Cerebellar cortex (tissue), 1 donor: ENCODE results near the gene FRG2C.
A peak's percentile ranks its signal among the peaks of the same experiment; 100 is the strongest.
"Not testable (repeated sequence)": the region's sequence is repeated elsewhere in the genome, so short reads cannot be mapped to it uniquely, and the experiment has no call there.

ENCODE experiments used
- DNase-seq: peaks from one replicate; pipeline ENCODE4 v3.0.0-alpha.2; 2015; ENCODE audit warnings: low spot score

Gene FRG2C

DNA sequence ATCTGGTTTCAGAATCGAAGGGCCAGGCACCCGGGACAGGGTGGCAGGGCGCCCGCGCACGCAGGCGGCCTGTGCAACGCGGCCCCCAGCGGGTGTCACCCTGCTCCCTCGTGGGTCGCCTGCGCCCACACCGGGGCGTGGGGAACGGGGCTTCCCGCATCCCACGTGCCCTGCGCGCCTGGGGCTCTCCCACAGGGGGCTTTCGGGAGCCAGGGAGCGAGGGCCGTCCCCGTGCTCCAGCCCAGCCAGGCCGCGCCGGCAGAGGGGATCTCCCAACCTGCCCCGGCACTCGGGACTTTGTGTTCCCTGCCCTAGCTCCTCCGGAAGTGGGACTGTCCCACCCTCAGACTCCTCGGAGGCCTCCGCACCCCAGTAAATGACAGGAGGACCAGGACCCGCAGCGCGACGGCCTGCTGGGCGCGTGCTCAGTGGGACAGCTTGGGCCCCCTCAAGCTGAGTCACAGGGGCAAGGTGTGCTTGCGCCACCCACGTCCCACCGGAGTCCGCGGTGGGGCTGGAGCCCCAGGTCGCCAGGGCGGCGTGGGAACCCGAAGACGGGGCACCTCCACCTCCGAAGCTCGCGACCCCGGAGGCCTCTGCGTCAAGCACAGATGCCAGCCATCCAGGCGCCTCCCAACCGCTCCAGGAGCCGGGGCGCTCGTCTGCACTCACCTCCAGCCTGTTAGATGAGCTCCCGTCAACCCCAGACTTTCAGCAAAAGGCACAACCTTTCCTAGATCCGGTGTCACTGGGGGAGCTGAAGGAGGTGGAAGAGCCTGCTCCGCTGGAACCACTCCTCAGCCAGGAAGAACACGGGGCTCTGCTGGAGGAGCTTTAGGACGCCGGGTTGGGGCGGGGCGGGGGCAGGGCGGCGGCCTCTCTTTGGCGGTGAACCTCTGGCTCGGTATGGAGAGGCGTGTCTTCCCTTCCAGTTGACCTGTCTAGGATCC, 5.5 kb downstream of the FRG2C start:
- not testable (repeated sequence) for DNase-seq

DNA sequence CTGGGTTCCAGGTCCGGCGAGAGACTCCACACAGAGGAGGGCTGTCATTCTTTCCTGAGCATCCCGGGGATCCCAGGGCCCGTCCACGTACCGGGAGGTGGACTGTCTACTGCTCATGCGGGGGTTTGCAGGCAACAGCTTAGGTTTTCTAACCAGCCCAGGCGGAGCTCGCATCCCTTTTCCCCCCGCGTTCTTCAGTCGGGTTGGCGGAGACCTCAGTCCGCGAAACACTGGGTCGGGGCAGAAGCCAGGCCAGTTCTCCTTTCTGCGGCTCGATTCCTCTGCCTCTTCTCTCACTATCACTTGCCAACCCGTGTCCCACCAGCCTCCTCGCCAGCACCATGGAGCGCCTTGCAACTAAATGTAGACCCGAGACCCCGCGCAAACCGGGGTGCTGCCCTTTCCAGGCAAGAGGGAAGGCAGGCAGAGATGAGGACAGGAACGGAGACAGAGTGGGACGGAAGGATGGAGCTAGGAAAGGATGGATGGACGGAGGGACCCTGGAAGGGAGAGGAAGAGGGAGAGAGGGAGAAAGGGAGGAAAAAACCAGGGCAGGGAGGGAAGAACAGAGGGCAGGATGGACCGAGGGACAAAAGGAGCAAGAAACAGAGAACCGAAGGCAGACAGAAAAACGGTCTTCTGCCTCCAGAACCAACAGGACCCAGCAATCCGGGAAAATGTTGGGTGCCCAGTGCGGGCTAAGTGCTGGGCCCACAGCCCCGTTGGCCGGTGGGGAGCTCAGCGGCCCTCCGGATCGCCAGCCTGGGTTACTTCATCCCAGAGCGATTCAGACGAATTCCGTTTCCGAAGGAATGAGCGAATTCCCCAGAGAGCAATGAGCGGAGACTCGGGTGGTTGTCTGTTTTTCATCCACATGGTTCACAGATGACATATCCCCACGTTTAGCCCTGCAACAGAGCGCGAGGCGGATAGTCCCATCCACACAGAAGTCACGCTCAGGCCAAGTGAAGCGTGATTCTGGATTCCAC, 6.5 kb downstream of the FRG2C start:
- peak; percentile 58 for DNase-seq

DNA sequence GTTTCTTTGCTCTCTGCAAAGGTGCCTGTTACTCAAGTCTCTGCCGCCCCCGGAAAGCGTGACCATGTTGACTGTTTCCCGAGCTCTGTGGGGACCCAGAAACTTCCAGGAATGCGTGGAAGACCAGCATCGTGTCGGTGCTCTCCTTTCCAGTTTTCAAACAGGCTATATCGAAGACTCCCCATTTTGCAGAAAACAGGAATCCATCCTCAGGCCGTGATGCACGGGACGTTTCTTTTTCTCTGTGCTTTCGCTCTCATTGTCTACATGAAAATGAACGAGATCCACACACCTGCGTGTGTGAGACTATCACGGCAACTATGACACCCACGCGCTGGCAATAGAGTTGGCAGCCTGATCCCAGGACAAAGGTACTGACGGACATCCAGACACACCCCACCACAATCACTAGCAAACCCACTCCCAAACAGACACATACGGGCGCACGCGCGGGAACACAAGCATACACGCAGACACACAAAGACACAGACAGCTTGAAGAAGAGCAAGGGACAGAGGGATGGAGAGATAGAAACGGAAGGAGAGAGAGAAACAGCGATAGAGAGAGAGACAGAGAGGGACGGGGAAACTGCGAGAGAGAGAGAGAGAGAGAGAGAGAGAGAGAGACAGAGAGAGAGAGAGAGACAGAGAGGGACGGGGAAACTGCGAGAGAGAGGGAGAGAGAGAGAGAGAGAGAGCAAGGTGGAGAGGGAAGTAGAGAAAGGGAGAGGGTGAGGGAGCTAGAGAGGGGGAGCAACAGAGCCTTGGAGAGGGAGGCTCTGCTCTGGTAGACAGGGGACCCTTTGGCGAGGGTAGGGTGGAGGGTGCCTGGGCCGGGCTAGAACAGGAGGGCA, 7.4 kb downstream of the FRG2C start:
- not testable (repeated sequence) for DNase-seq

DNA sequence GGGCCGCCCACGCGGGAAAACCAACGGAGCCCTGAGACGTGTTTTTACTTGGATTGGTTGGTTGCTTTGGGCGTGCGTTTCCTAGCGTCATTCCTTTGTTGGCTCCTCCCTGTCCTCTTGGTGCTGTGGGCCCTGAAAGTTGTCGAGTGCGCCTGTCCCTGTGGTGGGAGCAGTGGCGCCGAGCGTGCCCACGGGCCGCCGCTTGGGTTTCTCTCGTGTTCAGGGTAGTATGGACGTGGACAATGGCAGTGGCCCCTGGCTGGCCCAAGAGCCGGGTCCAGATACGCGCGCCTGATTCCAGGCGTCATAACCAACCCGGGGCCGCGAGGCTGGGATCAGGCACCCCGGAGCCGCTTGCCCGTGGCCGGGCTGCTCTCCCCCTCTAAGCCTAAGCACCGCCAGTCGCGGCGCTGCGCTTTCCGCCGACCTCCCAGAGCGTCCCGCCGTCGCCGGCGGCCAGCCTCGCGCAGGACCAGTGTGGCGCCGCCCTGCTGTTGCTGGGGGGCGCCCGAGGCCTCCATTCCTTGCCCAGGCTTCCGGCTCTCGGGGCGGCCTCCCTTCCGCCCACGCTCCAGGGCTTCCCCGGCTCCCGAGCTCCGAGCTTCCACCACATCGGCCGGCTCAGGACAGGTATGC, 8.1 kb downstream of the FRG2C start:
- DNase-seq, result not testable (repeated sequence)

DNA sequence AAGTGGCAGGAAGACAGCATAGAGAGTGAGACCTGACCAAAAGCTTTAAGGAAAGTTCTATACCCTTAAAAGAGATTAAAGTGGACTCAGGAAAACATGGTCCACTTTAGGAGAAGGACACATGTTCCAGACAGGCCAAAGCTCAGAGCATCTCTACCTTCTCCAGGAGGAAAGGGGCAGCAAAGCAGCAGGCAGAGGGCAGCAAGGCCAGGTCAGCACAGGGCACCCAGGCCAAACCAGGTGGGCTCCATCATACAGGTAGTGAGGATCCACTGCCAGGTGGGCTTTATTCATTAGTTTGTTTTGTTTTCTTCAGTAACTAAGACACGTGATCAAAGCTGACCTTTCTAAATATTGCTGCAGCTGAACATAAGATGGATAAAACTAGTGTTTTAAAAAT, 19.8 kb downstream of the FRG2C start:
- DNase-seq, result not testable (repeated sequence)

DNA sequence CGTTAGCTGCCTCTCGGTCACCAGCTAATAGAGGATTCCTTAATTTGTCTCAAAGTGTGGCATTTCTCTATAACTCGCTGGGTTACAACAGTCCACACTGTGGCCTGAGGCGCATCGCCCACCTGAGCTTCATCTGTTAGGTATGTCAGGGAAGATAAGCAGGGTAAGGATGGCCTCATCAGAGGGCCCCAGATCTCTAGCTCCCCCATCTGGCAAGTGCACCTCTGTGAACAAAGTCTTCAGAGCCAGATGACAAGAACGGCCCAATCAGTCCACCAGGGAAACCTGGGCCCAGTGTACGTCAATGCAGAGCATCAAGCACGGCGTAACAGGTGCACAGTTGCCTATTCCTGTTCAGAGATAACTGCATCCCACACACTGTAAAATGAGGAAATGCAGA, 23.2 kb downstream of the FRG2C start:
- DNase-seq, result no peak

DNA sequence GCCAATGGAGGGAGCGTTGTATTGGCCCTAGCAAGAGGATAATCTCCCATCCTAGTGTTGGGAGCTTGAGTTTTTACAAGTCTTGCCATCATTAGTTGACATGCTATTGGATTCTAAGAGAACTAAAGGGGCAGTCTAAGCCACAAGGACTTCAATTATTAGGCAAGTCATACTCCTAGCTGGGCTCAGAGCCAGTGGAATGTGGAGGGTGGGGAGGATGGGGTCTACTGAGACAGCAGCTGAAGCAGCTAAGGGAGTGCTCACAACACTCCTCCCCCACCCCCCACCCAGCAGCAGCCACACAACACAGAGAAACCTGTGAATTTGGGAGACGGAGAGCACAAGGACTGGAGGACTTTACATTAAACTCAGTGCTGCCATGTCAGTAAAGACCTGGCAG, 27.9 kb downstream of the FRG2C start:
- no peak for DNase-seq
